KBM-7 (cell line): ENCODE results near the gene HGD.
A peak's percentile ranks its signal among the peaks of the same experiment; 100 is the strongest.
"Not testable (repeated sequence)": the region's sequence is repeated elsewhere in the genome, so short reads cannot be mapped to it uniquely, and the experiment has no call there.

Experiments
- DNase-seq: peaks from one replicate; pipeline ENCODE4 v3.0.0-alpha.2; 2015
- in situ Hi-C: fragments of 300-500 bp; cut with MboI; formaldehyde crosslinking; loops from 2 replicates; pipeline ENCODE4 v1.14.3; 2020; ENCODE audit warnings: low sequenced_read_pairs, low pct_unique_long_range_greater_than_20kb, mixed read lengths

The HGD gene

DNA sequence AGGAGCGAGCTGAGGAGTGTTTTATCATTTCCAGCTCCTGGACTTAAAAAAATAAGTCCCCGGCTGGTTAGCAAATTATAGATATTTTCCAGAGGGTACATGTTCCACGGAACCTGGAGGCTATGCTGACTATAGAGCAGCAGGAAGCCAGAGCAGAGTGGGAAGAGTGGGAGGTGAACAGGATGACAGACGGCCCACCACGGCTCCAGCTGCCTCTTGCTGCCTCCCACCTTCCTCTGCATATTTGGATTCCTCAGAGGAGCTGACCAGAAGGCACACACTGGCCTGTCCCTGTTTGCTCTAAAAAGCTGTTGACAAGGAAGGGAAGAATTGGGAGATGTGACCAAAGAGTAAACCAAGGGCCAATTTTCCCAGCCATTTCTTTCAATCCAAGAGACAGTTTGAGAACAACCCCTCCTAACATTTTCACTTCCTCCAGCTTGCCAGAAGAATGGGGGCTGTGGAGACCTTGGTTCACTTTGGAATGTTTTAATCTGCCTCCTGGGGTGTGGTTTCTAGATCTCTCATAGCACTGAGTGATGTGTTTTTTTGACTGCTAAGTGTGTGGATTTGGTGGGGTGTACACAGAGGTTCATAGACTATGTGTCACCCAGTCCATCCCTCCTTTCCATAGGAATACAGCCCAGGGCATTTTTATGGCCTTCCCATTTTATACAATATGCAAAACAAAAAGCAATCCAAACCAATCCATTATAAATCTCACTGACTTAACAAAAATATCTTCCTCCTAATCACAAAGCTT, 36.8 kb downstream of the HGD start:
- in situ Hi-C loops, result no loop called here

DNA sequence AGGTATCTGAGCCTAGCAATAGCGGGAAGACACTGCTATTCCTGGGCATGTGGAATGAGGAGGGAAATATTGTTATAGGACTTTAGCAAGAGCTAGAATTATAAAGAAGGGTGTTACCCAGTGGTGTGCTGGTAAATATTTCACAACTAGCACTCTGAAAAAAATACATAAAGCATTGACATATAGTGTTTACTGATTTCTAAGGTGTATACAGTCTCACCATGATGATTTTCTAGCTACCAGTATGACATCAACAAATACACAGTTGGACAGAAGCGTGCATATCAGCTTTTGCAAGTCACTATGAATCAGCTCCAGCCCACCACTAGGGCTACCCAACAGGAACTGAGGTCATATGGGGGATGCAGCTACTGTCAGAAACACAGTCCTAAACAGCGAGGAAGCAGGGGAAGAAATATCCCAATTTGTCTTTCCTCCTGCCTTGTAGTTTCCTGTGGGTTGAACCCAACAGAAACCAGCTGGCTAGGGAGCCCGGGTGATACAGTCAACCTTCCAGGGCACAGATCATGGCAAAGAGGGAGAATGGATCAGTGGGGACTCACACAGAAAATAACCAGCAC, 39.6 kb downstream of the HGD start:
- in situ Hi-C loops, result no loop called here

More for the DNA sequence above, 36.8 kb downstream of the HGD start:
- peak; percentile 66 for DNase-seq

GRCh38 chr3:120641696-120642246, 40.3 kb downstream of the HGD start:
- DNase-seq, result no peak
- in situ Hi-C loops, result no loop called here

More for the DNA sequence above, 39.6 kb downstream of the HGD start:
- DNase-seq, result peak; percentile 84

GRCh38 chr3:120640231-120640630, 41.8 kb downstream of the HGD start:
- DNase-seq, result no peak
- in situ Hi-C loops, result no loop called here

- DNase-seq, in situ Hi-C loops: not testable (repeated sequence)
These were observed 43.2 kb downstream of the HGD start for GRCh38 chr3:120638820-120639219.

DNA sequence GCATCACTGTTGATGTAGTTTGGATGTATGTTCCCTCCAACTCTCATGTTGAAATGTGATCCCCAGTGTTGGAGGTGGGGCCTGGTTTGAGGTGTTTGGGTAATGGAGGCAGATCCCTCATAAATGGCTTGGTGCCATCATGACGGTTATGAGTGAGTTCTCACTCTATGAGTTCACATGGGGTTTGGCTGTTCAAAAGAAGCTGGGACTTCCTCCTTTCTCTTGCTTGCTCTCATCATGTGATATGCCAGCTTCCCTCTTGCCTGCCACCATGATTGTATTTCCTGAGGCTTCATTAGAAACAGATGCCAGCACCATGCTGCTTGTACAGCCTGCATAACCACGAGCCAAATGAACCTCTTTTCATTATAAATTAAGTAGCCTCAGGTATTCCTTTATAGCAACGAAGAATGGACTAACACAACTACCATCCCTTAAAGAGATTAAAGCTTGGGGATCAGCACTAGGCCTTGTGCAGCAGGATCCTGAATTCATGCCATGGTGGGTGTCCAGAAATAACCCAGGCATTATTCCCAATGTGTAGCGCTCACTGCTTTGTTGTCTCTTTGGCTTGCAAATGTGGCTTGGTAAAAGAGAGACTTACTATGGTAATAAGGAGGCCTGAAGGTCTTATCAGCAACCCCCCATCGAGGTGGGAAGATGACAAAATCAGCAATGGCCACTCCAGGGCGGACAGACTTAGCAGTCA, 44.0 kb downstream of the HGD start:
- in situ Hi-C loops, result no loop called here
- DNase-seq, result peak; percentile 57

GRCh38 chr3:120636795-120637401, 45.1 kb downstream of the HGD start:
- in situ Hi-C loops, result no loop called here
- no peak for DNase-seq

GRCh38 chr3:120634539-120634938, 47.5 kb downstream of the HGD start:
- in situ Hi-C loops, result no loop called here
- no peak for DNase-seq

DNA sequence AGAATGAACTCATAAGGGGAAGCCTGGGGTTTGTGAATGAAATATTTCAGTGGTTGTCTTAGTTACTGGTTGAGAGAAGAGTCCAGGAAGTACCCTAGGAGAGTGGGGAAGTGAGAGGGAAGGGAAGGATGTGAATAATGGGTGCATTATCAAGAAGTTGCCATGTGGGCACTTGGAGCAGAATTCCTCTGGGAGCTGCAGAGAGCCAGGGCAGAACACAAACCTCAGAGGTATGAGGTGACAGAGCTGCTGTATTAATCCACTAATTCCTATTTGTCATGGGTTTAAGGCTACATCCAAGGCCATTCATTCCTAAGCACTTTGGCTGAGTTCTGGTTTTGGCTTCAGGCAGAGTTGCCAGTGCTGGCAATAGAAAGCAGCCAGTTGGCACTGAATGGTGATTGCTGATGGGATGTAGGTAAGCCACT, 56.9 kb downstream of the HGD start:
- DNase-seq, result no peak
- in situ Hi-C loops, result no loop called here

DNA sequence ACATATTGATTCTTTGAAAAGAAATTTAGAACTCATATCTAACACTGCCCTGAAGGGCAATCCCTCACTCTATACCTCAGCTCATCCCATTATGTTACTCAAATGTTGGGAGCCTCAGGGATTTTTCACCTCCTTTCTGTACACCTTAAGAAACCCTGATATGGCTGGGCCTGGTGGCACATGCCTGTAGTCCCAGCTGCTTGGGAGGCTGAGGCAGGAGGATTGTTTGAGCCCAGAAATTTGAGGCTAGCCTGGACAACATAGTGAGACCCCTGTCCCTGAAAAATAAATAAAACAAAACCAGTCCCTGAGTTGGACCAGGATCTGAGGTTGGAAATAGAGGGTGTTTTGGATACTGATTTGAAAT, 58.3 kb downstream of the HGD start:
- in situ Hi-C loops, result no loop called here
- DNase-seq, result no peak

DNA sequence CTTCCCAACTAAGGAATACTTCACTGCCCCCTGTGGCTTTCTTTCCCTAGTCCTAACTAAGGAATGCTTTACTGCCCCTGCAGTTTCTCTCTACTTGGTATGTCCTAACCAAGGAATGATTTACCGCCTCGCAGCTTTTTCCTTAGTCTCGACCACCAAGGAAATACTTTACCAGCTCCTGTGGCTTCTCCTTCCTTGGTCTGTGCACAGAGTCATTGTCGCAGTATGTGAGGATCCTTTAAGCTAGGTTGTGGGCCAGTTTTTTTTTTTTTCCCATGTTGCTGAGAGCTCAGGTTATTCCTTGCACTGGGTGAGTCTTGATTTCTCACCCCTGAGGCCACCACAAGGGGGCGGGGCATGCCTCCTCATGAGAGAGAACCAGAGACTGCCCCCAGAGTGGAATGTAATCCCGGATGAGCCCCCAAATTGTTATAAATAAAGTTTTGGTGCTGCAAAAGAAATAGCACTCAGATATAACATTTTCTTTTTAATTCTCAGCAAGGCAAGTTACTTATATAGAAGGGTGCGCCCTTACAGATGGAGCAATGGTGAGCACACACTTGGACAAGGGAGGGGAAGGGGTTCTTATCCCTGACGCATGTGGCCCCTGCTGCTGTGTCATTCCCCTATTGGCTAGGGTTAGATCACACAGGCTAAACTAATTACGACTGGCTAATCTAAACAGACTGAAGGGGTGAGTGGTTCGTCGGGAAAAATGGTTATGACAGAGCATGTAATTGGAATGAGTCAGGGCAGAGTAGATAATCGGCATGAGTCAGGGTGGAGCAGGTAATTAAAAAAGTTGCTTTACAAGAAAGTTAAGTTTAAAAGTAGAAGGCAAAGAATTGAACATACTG, 58.9 kb downstream of the HGD start:
- in situ Hi-C loops, result no loop called here
- peak; percentile 55 for DNase-seq

GRCh38 chr3:120622457-120622856, 59.6 kb downstream of the HGD start:
- in situ Hi-C loops, result no loop called here
- DNase-seq, result no peak

DNA sequence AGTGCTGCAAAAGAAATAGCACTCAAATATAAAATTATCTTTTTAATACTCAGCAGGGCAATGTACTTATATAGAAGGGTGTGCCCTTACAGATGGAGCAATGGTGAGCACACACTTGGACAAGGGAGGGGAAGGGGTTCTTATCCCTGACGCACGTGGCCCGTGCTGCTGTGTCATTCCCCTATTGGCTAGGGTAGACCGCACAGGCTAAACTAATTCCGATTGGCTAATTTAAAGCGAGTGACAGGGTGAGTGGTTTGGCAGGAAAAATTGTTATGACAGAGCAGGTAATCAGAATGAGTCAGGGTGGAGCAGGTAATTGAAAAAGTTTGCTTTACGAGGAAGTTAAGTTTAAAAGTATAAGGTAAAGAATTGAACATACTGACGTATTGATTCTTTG, 65.3 kb downstream of the HGD start:
- in situ Hi-C loops, result not testable (repeated sequence)
- peak; percentile 28 for DNase-seq

DNA sequence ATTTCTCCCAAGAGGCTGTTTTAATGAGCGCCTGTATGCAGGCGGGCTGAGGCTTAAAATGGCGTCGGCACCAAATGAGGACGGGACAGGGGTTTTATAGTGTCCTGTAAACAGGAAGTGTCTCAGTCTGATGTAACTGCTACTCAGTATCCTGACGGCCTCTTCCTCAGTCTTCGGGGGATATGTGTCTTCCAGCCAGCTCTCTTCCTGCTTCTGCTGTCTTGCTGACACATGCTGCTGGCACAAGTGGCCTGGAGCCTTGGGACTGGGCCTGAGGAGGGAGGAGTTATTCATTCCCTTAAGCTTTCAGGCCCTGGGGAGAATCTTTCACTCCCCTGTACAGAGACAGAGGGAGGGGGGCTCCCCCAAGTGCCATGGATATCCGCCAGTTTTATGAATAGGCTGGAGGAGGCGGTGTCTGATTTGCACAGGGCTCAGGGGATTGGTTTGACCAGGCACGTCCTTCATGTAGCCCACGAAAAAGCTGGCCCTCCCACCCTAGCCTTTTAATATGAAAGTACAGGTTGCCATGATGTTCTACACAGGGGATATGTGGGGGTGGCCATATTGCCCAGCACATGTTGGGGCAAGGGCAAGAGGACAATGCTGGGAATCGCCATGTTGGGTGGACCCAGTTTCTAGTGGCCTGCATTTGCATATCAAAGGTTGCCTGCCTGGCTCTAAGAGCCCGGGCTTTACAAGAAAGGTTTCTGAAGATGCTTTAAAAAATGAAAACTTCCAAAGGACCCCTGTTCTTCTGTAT, 66.0 kb downstream of the HGD start:
- in situ Hi-C loops, result no loop called here
- DNase-seq, result peak; percentile 76

GRCh38 chr3:120614765-120615164, 67.3 kb downstream of the HGD start:
- in situ Hi-C loops, result no loop called here
- no peak for DNase-seq

DNA sequence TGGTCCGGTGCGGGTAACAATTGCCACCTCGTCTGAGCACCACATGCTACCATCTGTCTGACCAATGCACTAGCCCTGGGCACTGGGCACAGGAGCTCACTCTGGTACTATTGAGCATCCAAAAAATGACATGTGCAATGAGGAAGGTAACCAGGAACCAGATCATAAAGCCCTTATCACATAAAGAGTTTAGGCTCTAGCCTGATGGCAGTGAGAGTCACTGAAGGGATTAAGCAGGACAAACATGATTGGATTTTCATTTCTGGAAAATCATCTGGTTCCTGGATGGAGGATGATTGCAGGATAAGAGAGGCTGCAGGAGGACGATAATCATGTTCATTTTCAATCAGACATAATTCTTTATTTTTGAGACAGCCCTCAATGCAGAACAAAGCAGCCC, 73.5 kb downstream of the HGD start:
- DNase-seq, result no peak
- in situ Hi-C loops, result no loop called here

- DNase-seq, result no peak
- in situ Hi-C loops, result no loop called here
These were observed 77.3 kb downstream of the HGD start for GRCh38 chr3:120604784-120605183.

GRCh38 chr3:120604382-120604781, 77.7 kb downstream of the HGD start:
- in situ Hi-C loops, result no loop called here
- DNase-seq, result no peak
